Hindlimb muscle (tissue), 1 donor: ENCODE data around the gene SPAG4. TPM values are rescaled to one million over a fixed set of nuclear protein-coding genes. Genes with fewer than 3 reads are reported as not detected.

Source experiments
- DNase-seq: peaks from one replicate; pipeline ENCODE4 v3.0.0-alpha.2; 2013
- polyA plus RNA-seq: library from polyadenylated mRNA; unstranded; fragments of 120-200 nt; gene quantifications from one replicate; pipeline ENCODE4 v1.2.1, GENCODE V29; 2013; ENCODE audit not compliant: insufficient read length

SPAG4 gene
- polyA plus RNA-seq, 1 donor, result 3.7 TPM

GRCh38 chr20:35621560-35621946 lies 5.9 kb downstream of the SPAG4 start:
- no peak for DNase-seq

- DNase-seq, result no peak
Observed at GRCh38 chr20:35625584-35626385, 10.2 kb downstream of the SPAG4 start.

GRCh38 chr20:35626386-35627001 lies 10.9 kb downstream of the SPAG4 start:
- no peak for DNase-seq

- DNase-seq, result no peak
Observed at GRCh38 chr20:35627121-35627520, 11.5 kb downstream of the SPAG4 start.

GRCh38 chr20:35629427-35630145 lies 14.0 kb downstream of the SPAG4 start:
- no peak for DNase-seq

GRCh38 chr20:35630636-35631035 lies 15.0 kb downstream of the SPAG4 start:
- no peak for DNase-seq

GRCh38 chr20:35632539-35633115 lies 17.0 kb downstream of the SPAG4 start:
- DNase-seq, result no peak

- DNase-seq, result no peak
Observed at GRCh38 chr20:35635652-35636051, 20.0 kb downstream of the SPAG4 start.

GRCh38 chr20:35636095-35636494 lies 20.5 kb downstream of the SPAG4 start:
- no peak for DNase-seq

GRCh38 chr20:35637276-35637675 lies 21.6 kb downstream of the SPAG4 start:
- no peak for DNase-seq

- no peak for DNase-seq
Observed at GRCh38 chr20:35638751-35639150, 23.1 kb downstream of the SPAG4 start.

GRCh38 chr20:35640724-35641123 lies 25.1 kb downstream of the SPAG4 start:
- no peak for DNase-seq

- no peak for DNase-seq
Observed at GRCh38 chr20:35641743-35642142, 26.1 kb downstream of the SPAG4 start.

GRCh38 chr20:35643045-35643444 lies 27.4 kb downstream of the SPAG4 start:
- DNase-seq, result no peak

GRCh38 chr20:35644806-35645205 lies 29.2 kb downstream of the SPAG4 start:
- DNase-seq, result no peak

- DNase-seq, result no peak
Observed at GRCh38 chr20:35648836-35649235, 33.2 kb downstream of the SPAG4 start.

- no peak for DNase-seq
Observed at GRCh38 chr20:35650632-35651031, 35.0 kb downstream of the SPAG4 start.

GRCh38 chr20:35651958-35652357 lies 36.3 kb downstream of the SPAG4 start:
- DNase-seq, result no peak

- DNase-seq, result no peak
Observed at GRCh38 chr20:35652641-35653429, 37.2 kb downstream of the SPAG4 start.

GRCh38 chr20:35653430-35653734 lies 37.8 kb downstream of the SPAG4 start:
- DNase-seq, result no peak

GRCh38 chr20:35653893-35654292 lies 38.3 kb downstream of the SPAG4 start:
- DNase-seq, result no peak

GRCh38 chr20:35654415-35654814 lies 38.8 kb downstream of the SPAG4 start:
- DNase-seq, result no peak

GRCh38 chr20:35657271-35657670 lies 41.6 kb downstream of the SPAG4 start:
- DNase-seq, result no peak
